Activated gamma-delta T cell treated with Interleukin-2 at 50 U/mL for 16 hours (primary cell): ENCODE measurements around the gene NACC2.
A peak's percentile ranks its signal among the peaks of the same experiment; 100 is the strongest.
"Not testable (repeated sequence)": the region's sequence is repeated elsewhere in the genome, so short reads cannot be mapped to it uniquely, and the experiment has no call there.

Experiments
- DNase-seq: peaks from one replicate; pipeline ENCODE4 v3.0.0-alpha.2; 2020

The NACC2 gene

GRCh38 chr9:135971111-135971766 is 123.8 kb downstream of the NACC2 start:
- DNase-seq = no peak

GRCh38 chr9:135970128-135970815 is 124.8 kb downstream of the NACC2 start:
- no peak for DNase-seq

GRCh38 chr9:135969064-135969683 is 125.9 kb downstream of the NACC2 start:
- DNase-seq = no peak

- no peak for DNase-seq
Measured at GRCh38 chr9:135968601-135969000, 126.5 kb downstream of the NACC2 start.

GRCh38 chr9:135968083-135968476 is 127.0 kb downstream of the NACC2 start:
- DNase-seq = no peak

GRCh38 chr9:135966916-135967260 is 128.2 kb downstream of the NACC2 start:
- not testable (repeated sequence) for DNase-seq

- DNase-seq = no peak
Measured at GRCh38 chr9:135965124-135965756, 129.8 kb downstream of the NACC2 start.

GRCh38 chr9:135963938-135964337 is 131.2 kb downstream of the NACC2 start:
- no peak for DNase-seq

- no peak for DNase-seq
Measured at GRCh38 chr9:135963338-135963737, 131.8 kb downstream of the NACC2 start.

GRCh38 chr9:135962696-135963307 is 132.3 kb downstream of the NACC2 start:
- no peak for DNase-seq

GRCh38 chr9:135961811-135962695 is 133.0 kb downstream of the NACC2 start:
- no peak for DNase-seq

- DNase-seq = peak; percentile 92
Measured at GRCh38 chr9:135961277-135961715, 133.8 kb downstream of the NACC2 start, which contains the start of gene UBAC1. Gene UBAC1, minus strand, starts transcription at chr9:135961373. Its CDS starts 211 bp downstream, at chr9:135961162.

GRCh38 chr9:135960411-135961276 is 134.4 kb downstream of the NACC2 start:
- no peak for DNase-seq

- DNase-seq = no peak
Measured at GRCh38 chr9:135959814-135960213, 135.3 kb downstream of the NACC2 start.

GRCh38 chr9:135958485-135958884 is 136.6 kb downstream of the NACC2 start:
- no peak for DNase-seq

- DNase-seq = no peak
Measured at GRCh38 chr9:135957431-135957830, 137.7 kb downstream of the NACC2 start.

- no peak for DNase-seq
Measured at GRCh38 chr9:135956802-135957174, 138.3 kb downstream of the NACC2 start.
